Heart right ventricle (tissue), 16 donors: Measurements from ENCODE around the gene PP2D1. TPM values are rescaled to one million over a fixed set of nuclear protein-coding genes. Genes with fewer than 3 reads are reported as not detected.

Experiments
- ATAC-seq, 8 donors: fragments of 200-7000 bp; cut with Tn5 transposase; one replicate each; pipeline ENCODE4 v1.9.1; 2020; ENCODE audit warnings: mild to moderate bottlenecking in 8 of 8, moderate library complexity in 8 of 8, moderate number of reproducible peaks in 1 of 8
- DNase-seq, 2 donors: peaks; one replicate each; pipeline ENCODE4 v3.0.0-alpha.2; 2020
- H3K27ac ChIP-seq, 10 donors: fragments of 200-600 bp; sonication (generic) in 2 of 10; one replicate each; pipeline versions ENCODE4 v1.5.0 to v1.8.0; 2020 to 2022; ENCODE audit warnings: mild to moderate bottlenecking in 3 of 10
- H3K27me3 ChIP-seq, 7 donors: fragments of 200-600 bp; one replicate each; pipeline ENCODE4 v1.8.0; 2021 to 2022; ENCODE audit warnings: mild to moderate bottlenecking in 2 of 7
- H3K36me3 ChIP-seq, 9 donors: fragments of 200-600 bp; sonication (generic) in 1 of 9; one replicate each; pipeline versions ENCODE4 v1.5.0 to v1.8.0; 2020 to 2022; ENCODE audit warnings: mild to moderate bottlenecking in 2 of 9
- H3K4me1 ChIP-seq, 9 donors: fragments of 200-600 bp; sonication (generic) in 1 of 9; one replicate each; pipeline versions ENCODE4 v1.5.0 to v1.8.0; 2020 to 2022; ENCODE audit warnings: mild to moderate bottlenecking in 4 of 9
- H3K4me3 ChIP-seq, 10 donors: fragments of 200-600 bp; sonication (generic) in 2 of 10; one replicate each; pipeline versions ENCODE4 v1.5.0 to v1.8.0; 2020 to 2022; ENCODE audit warnings: mild to moderate bottlenecking in 7 of 10, moderate library complexity in 2 of 10
- H3K9me3 ChIP-seq, 11 donors: fragments of 200-600 bp in 10 of 11; sonication (generic) in 2 of 11; one replicate each; pipeline versions ENCODE4 v1.5.0 to v1.8.0; 2013 to 2022; ENCODE audit warnings: mild to moderate bottlenecking in 2 of 11, control low read depth in 1 of 11, moderate library complexity in 1 of 11
- CTCF ChIP-seq, 9 donors: fragments of 200-600 bp; sonication (generic) in 2 of 9; IDR thresholded peaks; one replicate each; pipeline versions ENCODE4 v1.5.0 to v1.8.0; 2021 to 2022; ENCODE audit warnings: antibody characterized with exemption in 9 of 9, mild to moderate bottlenecking in 5 of 9, moderate library complexity in 1 of 9
- WGBS, 2 donors: extraction: QIAGEN DNeasy Blood & Tissue Kit; methylation state at CpG; one replicate each; pipeline ENCODE4 v1.1.7; 2013; ENCODE audit warnings: inconsistent platforms in 1 of 2; 5-methylcytosine and 5-hydroxymethylcytosine counted together
- intact Hi-C, 10 donors: fragments of 100-400 bp; cut with DNase I; formaldehyde crosslinking; loops; one replicate each; pipeline versions ENCODE4 v1.11.1 to v1.14.2; 2022
- polyA plus RNA-seq, 2 donors: library from polyadenylated mRNA; stranded (reverse); fragments of 200-250 nt; gene quantifications; one replicate each; pipeline ENCODE4 v1.2.3, GENCODE V29; 2013
- total RNA-seq, 10 donors: library from RNA; stranded (reverse); fragmentation: NEBNext Ultra II Directional in 3 of 10; extraction: Animal tissue kit (Norgen Biotek cat#: 25700) in 3 of 10; gene quantifications; one replicate each; pipeline versions ENCODE4 v1.2.1 to v1.2.4, GENCODE V29; 2021 to 2023
- donor health status: Arrhythmogenic right ventricular cardiomyopathy.
- donor health status: ischemic (EF 13 %, LVEDD 7.1; RV severe dilation, severe dysfunction).
- donor health status: healthy with polysubstance abuse.
- donor health status: DM: no; HTN: yes; CAD: no.
- donor health status: DM: no; HTN: no; CAD: no.
- donor health status: ischemic (EF 25% LVEDD 6.9; RV normal size, moderate dysfunction).
- donor health status: ischemic (EF 25% LVEDD 5.7; RV mildly dilated, moderate dysfunction).
- donor health status: healthy.
- donor health status: DM: yes; HTN: yes; CAD: no.
- donor health status: Ischemic cardiomyopathy.
- donor health status: ischemic (EF 35%, LVEDD 5.7; RV mildly dilated, moderate dysfunction).
- donor health status: nonischemic (EF 11% LVEDD 7.7; RV severe dilation, severe dysfunction).
- donor health status: DM: yes; HTN: yes; CAD: no.
- donor health status: PGD.
- donor health status: ischemic (EF 29% LVEDD 5.4; RV normal size, mild dysfunction).
- donor health status: nonischemic (EF 23%, LVEDD 6.1; RV moderate dilation, normal function).

The PP2D1 gene
- total and polyA plus RNA-seq, 12 donors: not detected

GRCh38 chr3:20040548-20041196, 28.6 kb upstream of the PP2D1 start:
- Histone ChIP-seq H3K4me1 (peaks cover 11 to 57% (median 48%) of the 10 kb centered on the region in 9 donors), H3K36me3 (no peaks in the 10 kb centered on the region), H3K27ac (peak overlapping the region; percentile 87 to 99 (median 98)), H3K27me3 (no peaks in the 10 kb centered on the region), H3K4me3 (peak overlapping the region; percentile 53 to 95 (median 86)), H3K9me3 (no peaks in the 10 kb centered on the region)
- ATAC-seq (peak; percentile 48 to 76 (median 70)), DNase-seq (peak; percentile 79 to 84)
- intact Hi-C loops: loop anchor here in 7 of 10 donors (2.0 to 10.0 kb wide), 7 partner anchors 42 to 153 kb away; partner anchors contain the start of genes RAB5A (in 5 of the 7) and SGO1 (in 4 of the 7)
- 1% methylated on average over 54 to 64 of the region's 64 CpGs for WGBS, 2 donors
- peak in 3 of 9 donors; percentile 11 to 40 (median 32) for TF ChIP-seq CTCF (IDR thresholded peaks at IDR 0.05)

GRCh38 chr3:20039765-20040547, 27.9 kb upstream of the PP2D1 start, which contains the start of gene KAT2B:
KAT2B (plus strand) TSS chr3:20040446; CDS start chr3:20040478, 32 bp downstream.
- ATAC-seq: peak; percentile 66 to 89 (median 80)
- Histone ChIP-seq H3K36me3 (no peaks in the 10 kb centered on the region), H3K4me3 (peak within 1 kb of the TSS; percentile 53 to 95 (median 86)), H3K4me1 (peaks cover 11 to 52% (median 45%) of the 10 kb centered on the region in 9 donors), H3K9me3 (no peaks in the 10 kb centered on the region), H3K27me3 (no peaks in the 10 kb centered on the region), H3K27ac (peak within 1 kb of the TSS; percentile 87 to 99 (median 98))
- intact Hi-C loops: loop anchor here in 9 of 10 donors (1.0 to 10.0 kb wide), 12 partner anchors 42 to 153 kb away; partner anchors contain the start of genes RAB5A (in 8 of the 9) and SGO1 (in 5 of the 9)
- 0 to 1% methylated on average over 31 to 64 of the region's 75 CpGs for WGBS, 2 donors
- peak; percentile 82 to 84 for DNase-seq
- TF ChIP-seq CTCF (IDR thresholded peaks at IDR 0.05): peak; percentile 53 to 85 (median 72)

GRCh38 chr3:20039466-20039764, 27.4 kb upstream of the PP2D1 start:
- H3K9me3 ChIP-seq: no peaks in the 10 kb centered on the region
- 1 to 2% methylated on average over 4 of the region's 4 CpGs for WGBS, 2 donors
- ATAC-seq: no peak
- H3K27ac ChIP-seq: peak overlapping the region; percentile 87 to 99 (median 98)
- no peaks in the 10 kb centered on the region for H3K36me3 ChIP-seq
- no peaks in the 10 kb centered on the region for H3K27me3 ChIP-seq
- no peak for DNase-seq
- H3K4me3 ChIP-seq: peak overlapping the region; percentile 53 to 95 (median 84)
- intact Hi-C loops: loop anchor here in 6 of 10 donors (1.0 to 10.0 kb wide), 8 partner anchors 55 to 152 kb away; partner anchors contain the start of genes RAB5A (in 3 of the 6) and SGO1 (in 1 of the 6)
- peaks cover 11 to 47% (median 40%) of the 10 kb centered on the region in 9 donors for H3K4me1 ChIP-seq
- no peak for TF ChIP-seq CTCF (IDR thresholded peaks at IDR 0.05)
